ENCODE measurements around the gene NUP35.
A peak's percentile ranks its signal among the peaks of the same experiment; 100 is the strongest.
"Not testable (repeated sequence)": the region's sequence is repeated elsewhere in the genome, so short reads cannot be mapped to it uniquely, and the experiment has no call there.

NUP35 gene

GRCh38 chr2:183113630-183114029, 10.6 kb upstream of the NUP35 start:
- no peak for DNase-seq
- no peak for TF ChIP-seq POLR2A (IDR thresholded peaks at IDR 0.05; ENCODE audit: low read length)
- TF ChIP-seq GATA1 (IDR thresholded peaks at IDR 0.05; ENCODE audit: low read depth, low read length), result no peak

DNA sequence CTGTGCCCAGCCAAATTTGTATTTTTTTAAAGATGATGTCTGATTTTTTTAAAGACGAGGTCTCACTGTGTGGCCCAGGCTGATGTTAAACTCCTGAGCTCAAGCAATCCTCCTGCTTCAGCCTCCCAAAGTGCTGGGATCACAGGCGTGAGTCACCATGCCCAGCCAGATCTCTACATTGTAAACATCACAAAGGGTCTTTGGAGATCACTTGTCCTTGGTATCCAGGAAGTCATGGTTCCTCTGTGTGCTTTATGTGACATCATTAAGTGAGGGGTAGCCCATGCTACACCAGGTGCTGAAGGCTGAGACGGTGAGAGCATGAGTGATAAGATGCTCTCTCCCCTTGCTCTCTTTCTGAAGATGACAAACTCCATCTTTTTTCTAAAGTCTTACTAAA, 7.0 kb upstream of the NUP35 start:
- TF ChIP-seq GATA1 (IDR thresholded peaks at IDR 0.05; ENCODE audit: low read depth, low read length) (no peak), POLR2A (IDR thresholded peaks at IDR 0.05; ENCODE audit: low read length) (no peak)
- DNase-seq, result no peak

DNA sequence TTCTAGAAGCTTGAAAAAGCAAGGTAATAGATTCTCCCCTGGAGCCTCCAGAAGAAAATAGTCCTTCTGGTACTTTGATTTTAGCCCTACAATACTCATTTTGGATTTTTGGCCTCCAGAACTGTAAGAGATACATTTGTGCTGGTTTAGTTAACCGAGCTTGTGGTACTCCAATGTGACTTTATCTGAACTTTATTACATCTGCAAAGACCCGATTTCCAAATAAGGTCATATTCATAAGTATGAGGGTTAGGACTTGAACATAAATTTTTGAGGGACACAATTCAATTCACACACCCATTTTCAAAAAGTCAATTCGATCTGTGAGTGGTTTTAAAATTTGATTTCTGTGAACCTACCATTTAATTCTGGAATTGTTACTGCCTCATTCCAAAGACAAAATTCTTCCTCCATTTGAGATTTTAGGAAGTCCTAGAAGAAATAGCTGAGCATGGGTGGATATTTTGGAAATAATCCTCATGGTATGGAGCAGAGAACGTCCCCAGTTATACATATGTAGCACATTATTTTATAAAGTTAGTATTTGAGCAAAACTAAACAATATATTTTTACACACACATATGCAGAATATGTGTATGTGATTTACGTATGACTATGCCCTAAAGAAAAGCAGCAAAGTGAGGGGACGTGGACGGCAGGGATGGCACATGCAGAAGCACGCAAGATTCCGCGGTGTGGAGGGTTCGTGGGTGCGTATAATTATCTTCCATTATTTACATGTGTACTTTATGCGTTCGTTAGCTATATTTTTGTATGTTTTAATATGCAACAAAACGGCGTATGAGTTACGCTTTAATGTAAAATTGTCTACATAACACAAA, 905 bp upstream of the NUP35 start:
- DNase-seq, result peak; percentile 20 to 50
- TF ChIP-seq POLR2A (IDR thresholded peaks at IDR 0.05; ENCODE audit: low read length), result no peak
- TF ChIP-seq GATA1 (IDR thresholded peaks at IDR 0.05; ENCODE audit: low read depth, low read length), result no peak

- TF ChIP-seq POLR2A (IDR thresholded peaks at IDR 0.05; ENCODE audit: low read length), result no peak
- TF ChIP-seq GATA1 (IDR thresholded peaks at IDR 0.05; ENCODE audit: low read depth, low read length), result no peak
- no peak for DNase-seq
Observed at GRCh38 chr2:183123959-183124221, 353 bp upstream of the NUP35 start.

- TF ChIP-seq POLR2A (IDR thresholded peaks at IDR 0.05; ENCODE audit: low read length) (no peak), GATA1 (IDR thresholded peaks at IDR 0.05; ENCODE audit: low read depth, low read length) (no peak)
- DNase-seq, result no peak
Observed at GRCh38 chr2:183124957-183125255, 663 bp downstream of the NUP35 start.

DNA sequence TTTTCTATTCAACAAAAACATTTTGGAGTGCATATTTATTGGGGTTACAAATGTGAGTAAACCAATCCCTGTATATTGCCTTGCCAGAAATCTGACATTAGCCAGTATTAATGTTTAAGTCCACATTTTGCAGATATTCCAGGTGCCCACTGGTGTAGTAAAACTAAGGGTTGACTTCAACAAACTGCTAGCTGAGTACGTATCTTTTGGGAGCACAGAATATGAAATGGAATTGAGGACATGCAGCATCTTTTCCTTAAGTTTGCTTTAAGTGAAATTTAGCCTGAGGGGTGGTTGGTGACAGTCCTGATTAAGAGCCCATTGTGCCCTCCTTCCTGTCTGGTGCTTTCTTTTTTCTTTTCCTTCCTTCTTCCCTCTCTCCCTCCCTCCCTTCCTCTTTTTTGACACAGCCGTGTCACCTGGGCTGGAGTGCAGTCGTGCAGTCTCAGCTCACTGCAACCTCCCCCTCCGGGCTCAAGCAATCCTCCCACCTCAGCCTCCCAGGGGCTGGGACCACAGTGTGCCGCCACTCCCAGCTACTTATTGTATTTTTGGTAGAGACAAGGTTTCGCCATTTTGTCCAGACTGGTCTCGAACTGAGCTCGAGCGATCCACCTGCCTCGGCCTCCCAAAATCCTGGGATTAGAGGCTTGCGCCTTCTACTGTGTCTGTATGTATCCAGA, 1.6 kb downstream of the NUP35 start:
- DNase-seq, result peak; percentile 22 to 23
- TF ChIP-seq GATA1 (IDR thresholded peaks at IDR 0.05; ENCODE audit: low read depth, low read length), result no peak
- TF ChIP-seq POLR2A (IDR thresholded peaks at IDR 0.05; ENCODE audit: low read length), result no peak

- no peak for DNase-seq
- TF ChIP-seq POLR2A (IDR thresholded peaks at IDR 0.05; ENCODE audit: low read length) (no peak), GATA1 (IDR thresholded peaks at IDR 0.05; ENCODE audit: low read depth, low read length) (no peak)
Observed at GRCh38 chr2:183126635-183127034, 2.4 kb downstream of the NUP35 start.

DNA sequence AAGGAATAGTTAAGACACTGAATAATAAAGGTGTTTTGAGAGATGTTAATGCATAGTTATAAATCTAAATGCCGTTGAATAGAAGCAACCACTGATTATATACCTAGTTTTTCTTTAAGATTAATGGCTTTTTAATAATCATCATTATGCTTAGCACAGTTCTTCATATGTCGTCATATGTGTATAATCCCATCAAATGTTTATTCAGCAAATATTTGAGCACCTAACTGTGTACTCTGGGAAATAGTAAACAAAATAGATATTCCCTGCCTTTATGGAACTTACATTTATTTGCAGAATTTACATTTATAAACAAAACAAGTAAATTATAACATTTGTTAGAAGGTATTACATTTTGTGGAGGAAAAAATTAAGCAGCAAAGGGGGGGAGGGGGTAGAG, 9.8 kb downstream of the NUP35 start:
- no peak for TF ChIP-seq POLR2A (IDR thresholded peaks at IDR 0.05; ENCODE audit: low read length)
- no peak for TF ChIP-seq GATA1 (IDR thresholded peaks at IDR 0.05; ENCODE audit: low read depth, low read length)
- DNase-seq, result no peak

DNA sequence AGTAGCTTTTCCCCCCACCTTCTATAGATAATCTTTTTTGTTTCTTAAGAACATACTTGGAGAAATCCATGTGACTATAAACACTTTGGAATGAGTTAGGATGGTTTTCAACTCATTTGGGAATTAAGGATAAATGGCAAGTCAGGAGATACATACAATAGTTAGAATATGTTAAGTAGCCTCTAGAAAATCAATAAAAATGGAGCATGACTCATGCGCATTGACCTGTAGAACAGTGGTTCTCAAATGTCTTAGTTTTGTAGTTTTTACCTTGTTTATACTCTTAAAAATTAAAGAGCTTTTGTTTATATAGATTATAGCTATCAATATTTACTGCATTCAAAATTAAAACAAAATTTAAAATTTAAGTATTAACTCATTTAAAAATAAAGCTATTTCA, 24.7 kb downstream of the NUP35 start:
- no peak for DNase-seq
- TF ChIP-seq GATA1 (IDR thresholded peaks at IDR 0.05; ENCODE audit: low read depth, low read length) (no peak), POLR2A (IDR thresholded peaks at IDR 0.05; ENCODE audit: low read length) (no peak)

GRCh38 chr2:183149489-183149888, 25.2 kb downstream of the NUP35 start:
- no peak for DNase-seq
- TF ChIP-seq GATA1 (IDR thresholded peaks at IDR 0.05; ENCODE audit: low read depth, low read length) (no peak), POLR2A (IDR thresholded peaks at IDR 0.05; ENCODE audit: low read length) (no peak)

- not testable (repeated sequence) for DNase-seq
Observed at GRCh38 chr2:183152280-183152679, 28.0 kb downstream of the NUP35 start.

DNA sequence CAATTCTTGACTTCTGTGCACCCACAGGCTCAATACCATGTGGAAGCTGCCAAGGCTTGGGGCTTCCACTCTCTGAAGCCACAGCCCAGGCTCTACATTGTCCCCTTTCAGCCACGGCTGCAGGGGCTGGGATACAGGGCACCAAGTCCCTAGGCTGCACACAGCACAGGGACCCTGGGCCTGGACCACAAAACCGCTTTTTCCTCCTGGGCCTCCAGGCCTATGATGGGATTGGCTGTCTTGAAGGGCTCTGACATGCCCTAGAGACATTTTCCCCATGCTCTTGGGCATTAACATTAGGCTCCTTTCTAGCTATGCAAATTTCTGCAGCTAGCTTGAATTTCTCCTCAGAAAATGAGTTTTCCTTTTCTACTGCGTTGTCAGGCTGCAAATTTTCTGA, 29.7 kb downstream of the NUP35 start:
- no peak for TF ChIP-seq GATA1 (IDR thresholded peaks at IDR 0.05; ENCODE audit: low read depth, low read length)
- no peak for TF ChIP-seq POLR2A (IDR thresholded peaks at IDR 0.05; ENCODE audit: low read length)
- DNase-seq, result no peak

DNA sequence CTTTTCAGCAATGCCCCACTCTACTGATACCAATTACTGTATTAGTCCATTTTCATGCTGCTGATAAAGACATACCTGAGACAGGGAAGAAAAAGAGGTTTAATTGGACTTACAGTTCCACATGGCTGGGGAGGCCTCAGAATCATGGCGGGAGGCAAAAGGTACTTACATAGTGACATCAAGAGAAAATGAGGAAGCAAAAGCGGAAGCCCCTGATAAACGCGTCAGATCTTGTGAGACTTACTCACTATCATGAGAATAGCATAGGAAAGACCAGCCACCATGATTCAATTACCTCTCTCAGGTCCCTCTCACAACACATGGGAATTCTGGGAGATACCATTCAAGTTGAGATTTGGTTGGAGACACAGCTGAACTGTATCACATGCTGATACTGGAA, 30.5 kb downstream of the NUP35 start:
- not testable (repeated sequence) for DNase-seq

GRCh38 chr2:183157131-183157530, 32.9 kb downstream of the NUP35 start:
- TF ChIP-seq GATA1 (IDR thresholded peaks at IDR 0.05; ENCODE audit: low read depth, low read length) (no peak), POLR2A (IDR thresholded peaks at IDR 0.05; ENCODE audit: low read length) (no peak)
- DNase-seq, result peak in 1 of 2 experiments; percentile 30

DNA sequence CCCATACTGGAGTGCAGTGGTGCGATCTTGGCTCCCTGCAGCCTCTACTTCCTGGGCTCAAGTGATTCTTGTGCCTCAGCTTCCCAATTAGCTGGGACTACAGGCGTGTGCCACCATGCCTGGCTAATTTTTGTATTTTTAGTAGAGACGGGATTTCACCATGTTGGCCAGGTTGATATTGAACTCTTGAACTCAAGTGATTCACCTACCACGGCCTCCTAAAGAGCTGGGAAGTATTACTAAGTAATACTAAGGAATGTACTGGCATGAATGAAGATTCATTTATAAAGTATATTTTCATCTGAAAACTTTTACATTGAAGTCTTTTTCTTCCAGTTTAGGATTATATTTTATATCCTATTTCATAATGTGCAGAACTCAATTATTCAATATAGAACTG, 38.1 kb downstream of the NUP35 start:
- TF ChIP-seq GATA1 (IDR thresholded peaks at IDR 0.05; ENCODE audit: low read depth, low read length) (no peak), POLR2A (IDR thresholded peaks at IDR 0.05; ENCODE audit: low read length) (no peak)

More for the DNA sequence above, 38.1 kb downstream of the NUP35 start:
- DNase-seq, result no peak
